ENCODE measurements around the gene EXOC4.
"Not testable (repeated sequence)": the region's sequence is repeated elsewhere in the genome, so short reads cannot be mapped to it uniquely, and the experiment has no call there.

EXOC4 gene

DNA sequence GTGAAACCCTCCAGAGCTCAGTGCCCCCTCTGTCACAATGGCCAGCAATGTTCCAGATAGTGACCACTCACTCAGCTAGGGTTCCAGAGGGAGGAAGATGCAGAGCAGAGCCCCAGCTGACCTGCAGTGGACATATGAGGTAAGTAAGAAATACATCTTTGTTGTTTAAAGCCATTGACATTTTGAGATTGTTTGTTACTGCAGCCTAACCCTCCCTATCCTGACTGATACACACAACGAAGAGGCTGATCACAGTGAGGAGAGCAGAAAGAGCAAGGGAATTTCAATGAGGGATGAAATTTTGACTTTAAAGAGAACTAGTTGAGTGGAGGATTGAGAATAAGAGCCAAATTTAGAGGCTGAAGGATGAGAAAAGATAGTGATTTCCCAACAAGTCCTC is 822.9 kb downstream of the EXOC4 start:
- DNase-seq (ENCODE audit: low spot score) = no peak
- POLR2A ChIA-PET (ENCODE audit: low non-redundant PET) = no interaction called here
- CTCF ChIA-PET = no interaction called here
- TF ChIP-seq CTCF (conservative IDR thresholded peaks at IDR 0.05; ENCODE audit: low read depth) = no peak
- no peak overlapping the region for H3K27ac ChIP-seq

DNA sequence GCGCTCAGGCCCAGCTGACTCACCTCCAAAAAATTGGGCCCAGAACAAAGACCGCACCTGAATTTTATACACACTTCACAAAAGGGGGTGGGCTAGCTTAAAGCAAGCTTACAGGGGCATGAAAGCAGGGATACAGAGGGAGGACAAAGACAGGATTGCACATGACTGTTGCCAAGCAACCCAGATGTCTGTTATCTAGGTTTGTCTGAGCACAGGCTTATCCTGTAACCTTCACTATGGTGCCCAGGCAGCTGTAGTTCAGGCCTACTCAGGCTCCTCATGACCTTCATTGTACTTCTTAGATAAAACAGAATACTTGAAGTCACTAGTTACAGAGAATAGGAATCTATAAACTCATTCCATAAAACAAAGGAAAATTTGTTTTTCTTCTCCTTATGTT is 824.7 kb downstream of the EXOC4 start:
- DNase-seq (ENCODE audit: low spot score); H3K27ac ChIP-seq; POLR2A ChIA-PET (ENCODE audit: low non-redundant PET): not testable (repeated sequence)
- CTCF ChIA-PET = interaction anchor here (0.5 kb wide), 1 partner anchor 349 kb away, joined by 5 read pairs; no protein-coding TSS in a partner anchor

GRCh38 chr7:134078991-134079390 is 826.1 kb downstream of the EXOC4 start:
- POLR2A ChIA-PET (ENCODE audit: low non-redundant PET) = no interaction called here
- H3K27ac ChIP-seq = no peak overlapping the region
- no peak for TF ChIP-seq CTCF (conservative IDR thresholded peaks at IDR 0.05; ENCODE audit: low read depth)
- DNase-seq (ENCODE audit: low spot score) = no peak
- CTCF ChIA-PET = no interaction called here

GRCh38 chr7:134081695-134082094 is 828.8 kb downstream of the EXOC4 start:
- no peak overlapping the region for H3K27ac ChIP-seq
- CTCF ChIA-PET = no interaction called here
- DNase-seq (ENCODE audit: low spot score) = no peak
- TF ChIP-seq CTCF (conservative IDR thresholded peaks at IDR 0.05; ENCODE audit: low read depth) = no peak
- POLR2A ChIA-PET (ENCODE audit: low non-redundant PET) = no interaction called here

GRCh38 chr7:134083766-134084487 is 831.0 kb downstream of the EXOC4 start:
- DNase-seq (ENCODE audit: low spot score) = peak; percentile 10
- CTCF ChIA-PET = interaction anchor here (0.5 to 0.7 kb wide), 2 partner anchors 19 to 149 kb away, joined by 4 read pairs; no protein-coding TSS in a partner anchor
- TF ChIP-seq CTCF (conservative IDR thresholded peaks at IDR 0.05; ENCODE audit: low read depth) = no peak
- POLR2A ChIA-PET (ENCODE audit: low non-redundant PET) = interaction anchor here (0.7 kb wide), 1 partner anchor 304 kb away, joined by 3 read pairs; no protein-coding TSS in a partner anchor
- no peak overlapping the region for H3K27ac ChIP-seq

DNA sequence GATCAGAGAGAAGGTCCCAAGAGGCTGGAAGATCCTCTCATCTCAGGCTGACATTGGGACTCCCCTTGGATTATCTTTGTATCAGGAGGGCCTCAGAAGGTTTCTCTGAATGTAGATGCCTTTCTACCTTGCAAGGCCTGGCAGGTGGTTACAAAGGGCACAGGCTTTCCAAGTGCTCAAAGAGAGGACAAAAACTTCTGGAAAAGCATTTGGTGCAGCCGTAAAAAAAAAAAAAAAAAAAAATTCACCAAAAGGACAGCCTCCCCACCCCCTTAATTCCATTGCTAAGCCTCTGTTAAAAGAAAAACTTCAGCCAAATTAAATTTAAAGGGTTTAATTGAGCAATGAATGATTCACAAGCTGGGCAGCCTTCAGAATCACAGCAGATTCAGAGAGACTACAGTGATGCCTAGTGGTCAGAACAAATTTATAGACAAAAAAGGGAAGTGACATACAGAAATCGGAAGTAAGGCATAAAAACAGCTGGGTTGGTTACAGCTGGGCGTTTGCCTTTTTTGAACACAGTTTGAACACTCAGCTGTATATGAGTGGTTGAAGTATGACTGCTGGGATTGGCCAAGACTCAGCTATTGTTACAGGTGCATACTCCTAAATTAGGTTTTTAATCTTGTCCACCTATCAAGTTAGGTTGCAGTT is 831.7 kb downstream of the EXOC4 start:
- CTCF ChIA-PET = interaction anchor here (0.5 to 0.7 kb wide), 3 partner anchors 18 to 150 kb away, joined by 4 to 6 read pairs (median 4); no protein-coding TSS in a partner anchor
- no peak overlapping the region for H3K27ac ChIP-seq
- no peak for DNase-seq (ENCODE audit: low spot score)
- POLR2A ChIA-PET (ENCODE audit: low non-redundant PET) = interaction anchor here (0.7 kb wide), 1 partner anchor 303 kb away, joined by 3 read pairs; no protein-coding TSS in a partner anchor
- no peak for TF ChIP-seq CTCF (conservative IDR thresholded peaks at IDR 0.05; ENCODE audit: low read depth)

GRCh38 chr7:134085311-134085710 is 832.4 kb downstream of the EXOC4 start:
- no peak overlapping the region for H3K27ac ChIP-seq
- TF ChIP-seq CTCF (conservative IDR thresholded peaks at IDR 0.05; ENCODE audit: low read depth) = no peak
- ChIA-PET POLR2A (ENCODE audit: low non-redundant PET) (no interaction called here), CTCF (no interaction called here)
- DNase-seq (ENCODE audit: low spot score) = no peak

Data from RWPE1 (cell line).